ENCODE measurements around the gene TMEM132E.
A peak's percentile ranks its signal among the peaks of the same experiment; 100 is the strongest.
"Not testable (repeated sequence)": the region's sequence is repeated elsewhere in the genome, so short reads cannot be mapped to it uniquely, and the experiment has no call there.

TMEM132E gene, protein sequence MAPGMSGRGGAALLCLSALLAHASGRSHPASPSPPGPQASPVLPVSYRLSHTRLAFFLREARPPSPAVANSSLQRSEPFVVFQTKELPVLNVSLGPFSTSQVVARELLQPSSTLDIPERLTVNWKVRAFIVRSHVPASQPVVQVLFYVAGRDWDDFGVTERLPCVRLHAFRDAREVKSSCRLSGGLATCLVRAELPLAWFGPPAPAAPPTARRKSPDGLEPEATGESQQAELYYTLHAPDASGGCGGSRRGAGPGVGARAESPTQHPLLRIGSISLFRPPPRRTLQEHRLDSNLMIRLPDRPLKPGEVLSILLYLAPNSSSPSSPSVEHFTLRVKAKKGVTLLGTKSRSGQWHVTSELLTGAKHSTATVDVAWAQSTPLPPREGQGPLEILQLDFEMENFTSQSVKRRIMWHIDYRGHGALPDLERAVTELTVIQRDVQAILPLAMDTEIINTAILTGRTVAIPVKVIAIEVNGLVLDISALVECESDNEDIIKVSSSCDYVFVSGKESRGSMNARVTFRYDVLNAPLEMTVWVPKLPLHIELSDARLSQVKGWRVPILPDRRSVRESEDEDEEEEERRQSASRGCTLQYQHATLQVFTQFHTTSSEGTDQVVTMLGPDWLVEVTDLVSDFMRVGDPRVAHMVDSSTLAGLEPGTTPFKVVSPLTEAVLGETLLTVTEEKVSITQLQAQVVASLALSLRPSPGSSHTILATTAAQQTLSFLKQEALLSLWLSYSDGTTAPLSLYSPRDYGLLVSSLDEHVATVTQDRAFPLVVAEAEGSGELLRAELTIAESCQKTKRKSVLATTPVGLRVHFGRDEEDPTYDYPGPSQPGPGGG (N-terminal part only)

GRCh38 chr17:34579017-34579946 lies at the start of gene TMEM132E:
TMEM132E (plus strand) TSS chr17:34579582; CDS start chr17:34581077, 1,495 bp downstream.
- no peak for DNase-seq (ENCODE audit: low read depth)

DNA sequence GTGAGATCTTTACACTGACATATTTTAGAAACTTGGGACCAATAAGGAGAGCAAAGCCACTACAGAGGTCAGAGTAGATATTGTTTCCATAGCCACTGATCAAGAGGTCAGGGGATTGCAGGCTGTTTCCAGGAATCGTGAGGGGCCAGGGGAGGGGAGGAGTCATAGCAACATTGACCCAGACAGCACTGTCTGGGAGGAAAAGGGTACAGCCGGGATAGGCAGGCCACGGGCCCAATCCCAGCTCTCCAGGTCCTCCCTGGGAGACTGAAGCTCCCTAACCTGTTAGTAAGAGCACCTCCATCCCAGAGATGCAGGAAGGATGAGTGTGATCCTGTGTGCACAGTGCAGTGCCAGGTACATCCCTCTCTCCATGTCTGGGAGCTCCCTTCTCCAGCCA lies 48.5 kb upstream of the TMEM132E start:
- DNase-seq (ENCODE audit: low read depth) = no peak

- DNase-seq (ENCODE audit: low read depth) = no peak
Observed at GRCh38 chr17:34532281-34533065, 46.9 kb upstream of the TMEM132E start.

DNA sequence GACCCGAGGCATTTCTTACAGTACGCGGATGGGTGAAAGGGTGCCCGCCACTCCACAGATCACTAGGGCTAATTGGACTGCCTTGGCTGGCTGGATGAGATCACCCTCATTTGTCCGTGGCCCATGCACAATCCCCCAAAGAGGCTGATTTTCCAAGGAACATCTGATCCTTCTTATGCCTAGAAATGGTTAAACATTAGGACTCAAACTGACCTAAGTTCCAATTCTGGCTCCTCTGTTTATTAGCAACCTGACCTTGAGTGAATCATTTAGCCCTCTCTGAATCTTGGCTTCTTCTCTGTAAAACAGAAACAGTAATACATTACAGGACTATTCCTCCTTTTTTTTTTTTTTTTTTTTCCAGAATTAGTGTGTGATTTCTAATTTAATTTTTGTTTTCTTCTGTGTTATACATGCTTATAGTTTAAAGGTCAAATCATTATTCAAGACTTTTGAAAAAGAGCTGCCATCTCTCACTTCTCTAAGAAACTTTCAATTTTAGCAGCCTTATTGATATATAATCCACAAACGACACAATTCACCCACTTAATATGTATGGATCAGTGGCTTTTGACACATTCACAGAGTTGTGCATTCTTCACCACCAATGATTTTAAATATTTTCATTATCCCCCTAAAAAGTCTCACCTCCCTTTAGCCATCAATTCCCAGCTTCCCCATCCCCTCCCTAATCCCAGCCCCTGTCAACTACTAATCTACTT lies 45.4 kb upstream of the TMEM132E start:
- DNase-seq (ENCODE audit: low read depth) = no peak

DNA sequence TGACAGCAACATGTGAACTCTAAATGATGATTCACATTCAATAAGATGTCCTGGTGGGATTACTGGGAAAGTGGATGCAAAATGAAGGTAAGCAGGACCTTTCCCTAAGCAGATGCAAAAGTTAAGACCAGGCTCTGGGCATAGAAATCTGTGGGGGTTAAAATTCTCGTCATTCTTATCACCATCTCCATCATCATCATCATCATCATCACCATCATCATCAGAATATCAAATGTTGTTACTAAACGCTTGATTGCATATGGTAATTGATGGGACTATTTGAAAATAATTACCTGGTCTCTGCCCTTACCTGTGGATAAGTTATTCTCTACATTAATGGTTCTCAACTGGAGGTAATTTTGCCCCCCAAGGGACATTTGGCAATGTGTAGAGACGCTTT lies 41.9 kb upstream of the TMEM132E start:
- no peak for DNase-seq (ENCODE audit: low read depth)

GRCh38 chr17:34538582-34538981 lies 40.8 kb upstream of the TMEM132E start:
- DNase-seq (ENCODE audit: low read depth) = not testable (repeated sequence)

- DNase-seq (ENCODE audit: low read depth) = no peak
Observed at GRCh38 chr17:34539881-34540280, 39.5 kb upstream of the TMEM132E start.

DNA sequence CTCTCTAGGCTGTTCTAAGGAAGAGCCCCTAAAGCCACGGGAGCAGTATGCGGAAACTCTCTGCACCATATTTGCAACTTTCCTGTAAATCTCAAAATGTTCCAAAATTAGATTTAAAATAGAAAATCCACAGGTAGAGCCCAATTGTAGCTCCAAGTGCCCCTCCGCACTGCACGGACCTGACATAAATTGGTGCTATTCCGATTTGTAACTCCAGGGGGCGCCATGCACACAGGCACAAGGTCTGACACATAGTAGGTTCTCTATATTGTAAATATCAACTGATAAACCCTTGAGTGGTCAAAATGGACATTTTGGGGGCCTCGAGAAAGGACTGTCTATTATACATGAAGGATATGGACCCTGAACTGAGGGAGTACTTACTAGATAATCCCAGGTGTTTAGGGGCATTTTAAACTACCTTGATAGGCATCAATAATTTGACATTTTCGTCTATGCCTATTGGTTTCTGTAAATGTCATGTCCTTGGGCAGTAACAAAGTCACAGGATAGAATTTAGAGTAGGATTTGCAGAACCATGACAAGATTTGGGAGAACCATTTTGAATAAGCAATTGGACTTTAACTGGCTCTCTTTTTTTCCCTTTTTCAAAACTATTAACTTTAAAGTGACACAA lies 36.6 kb upstream of the TMEM132E start:
- peak; percentile 32 for DNase-seq (ENCODE audit: low read depth)

DNA sequence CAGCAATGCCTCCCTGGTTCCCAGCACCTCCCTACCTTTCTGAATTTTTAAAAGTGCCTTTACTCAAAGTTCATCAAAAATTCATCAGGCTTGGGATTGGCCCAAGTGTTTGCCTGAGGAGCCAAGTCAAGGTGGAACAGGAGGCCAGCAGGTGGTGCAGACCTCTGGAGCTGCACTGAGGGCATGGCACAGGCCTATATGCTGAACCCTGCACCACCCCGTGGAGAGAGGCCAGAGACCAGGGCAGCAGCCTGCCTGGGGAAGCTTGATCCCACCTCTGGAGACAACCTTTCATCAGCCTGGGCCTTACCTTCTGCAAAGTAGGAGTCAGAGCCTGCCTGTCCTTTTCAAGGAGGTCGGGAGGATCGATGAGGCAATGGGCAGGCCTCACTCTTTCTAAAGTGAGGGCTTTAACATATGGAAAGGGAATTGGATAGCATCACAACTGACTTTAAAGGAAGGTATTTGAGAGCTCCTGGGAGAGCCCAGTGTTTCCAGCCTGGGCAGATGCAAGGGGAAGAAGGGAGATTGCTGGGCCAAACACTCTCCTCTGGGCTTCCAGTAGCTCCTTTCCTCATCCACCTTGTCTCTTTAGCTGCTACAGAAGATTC lies 31.8 kb upstream of the TMEM132E start:
- no peak for DNase-seq (ENCODE audit: low read depth)

GRCh38 chr17:34549966-34550365 lies 29.4 kb upstream of the TMEM132E start:
- no peak for DNase-seq (ENCODE audit: low read depth)

DNA sequence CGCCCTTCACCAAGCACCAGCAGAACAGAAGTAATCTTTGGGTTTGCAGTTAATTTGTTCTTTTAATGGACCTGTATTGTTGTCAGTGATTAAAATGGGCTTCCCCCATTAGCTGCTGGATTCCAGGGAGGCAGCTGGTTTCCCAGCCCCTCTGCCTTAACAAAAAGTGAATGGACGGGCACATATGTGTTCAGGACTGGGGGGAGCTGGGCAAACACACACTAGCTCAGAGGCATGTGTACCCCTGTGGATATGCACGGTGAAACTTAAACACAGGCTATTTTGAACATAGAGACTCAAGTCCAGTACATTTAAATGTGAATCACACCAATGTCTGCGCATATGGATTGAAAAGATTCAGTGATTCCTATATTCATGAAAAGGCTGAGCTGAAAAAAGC lies 25.5 kb upstream of the TMEM132E start:
- no peak for DNase-seq (ENCODE audit: low read depth)

DNA sequence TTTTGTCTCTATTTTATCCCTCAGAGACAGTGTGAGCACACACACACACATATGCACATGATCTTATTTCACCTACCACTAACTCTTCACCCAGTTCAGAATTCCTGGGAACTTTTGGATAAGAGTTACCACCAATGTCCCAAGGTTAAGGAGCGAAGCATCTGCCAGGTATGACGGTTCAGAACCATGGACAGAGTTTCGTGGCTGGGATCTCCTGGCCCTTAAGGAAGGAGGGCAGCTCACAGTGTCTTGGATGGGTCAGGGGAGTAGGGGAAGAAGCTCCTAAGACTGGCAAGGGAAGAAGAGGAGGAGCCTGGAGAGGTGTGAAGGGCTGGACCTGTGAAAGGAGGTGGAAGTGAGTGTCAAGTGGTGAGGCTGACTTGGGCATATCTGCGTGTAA lies 23.0 kb upstream of the TMEM132E start:
- DNase-seq (ENCODE audit: low read depth) = peak; percentile 10

DNA sequence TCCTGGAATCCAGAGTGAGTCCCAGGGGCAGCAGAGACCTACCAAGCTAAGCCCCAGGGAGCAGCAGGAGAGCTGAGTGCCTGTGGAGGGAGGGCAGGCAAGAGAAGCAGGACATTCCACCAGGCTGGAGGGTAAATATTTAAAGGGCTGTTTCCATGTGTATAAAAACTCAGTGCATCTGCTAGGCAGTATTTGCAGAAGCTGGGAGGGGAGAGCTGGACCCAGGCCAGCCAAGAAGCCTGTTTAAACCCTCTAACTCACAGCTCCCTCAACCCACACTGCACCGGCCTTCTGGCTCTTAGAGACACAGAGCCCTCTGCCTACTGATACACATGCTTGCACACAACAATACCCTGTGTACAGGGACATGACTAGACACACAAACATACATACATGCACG lies 22.5 kb upstream of the TMEM132E start:
- no peak for DNase-seq (ENCODE audit: low read depth)

DNA sequence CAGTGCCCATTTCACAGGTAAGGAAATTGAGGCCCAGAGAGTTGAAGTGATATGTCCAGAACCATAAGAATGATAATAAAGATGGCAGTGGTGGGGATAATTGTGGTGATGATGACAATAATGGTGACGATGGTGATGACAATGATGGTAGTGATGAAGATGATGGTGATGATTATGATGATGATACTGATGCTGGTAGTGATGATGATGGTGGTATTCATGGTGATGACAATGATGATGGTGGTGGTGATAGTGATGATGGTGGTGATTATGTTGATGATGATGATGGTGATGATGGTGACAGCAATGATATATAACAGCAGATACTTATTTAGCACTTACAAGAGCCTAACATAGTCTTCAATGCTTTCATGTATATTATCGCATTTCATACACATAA lies 18.1 kb upstream of the TMEM132E start:
- DNase-seq (ENCODE audit: low read depth) = no peak

DNA sequence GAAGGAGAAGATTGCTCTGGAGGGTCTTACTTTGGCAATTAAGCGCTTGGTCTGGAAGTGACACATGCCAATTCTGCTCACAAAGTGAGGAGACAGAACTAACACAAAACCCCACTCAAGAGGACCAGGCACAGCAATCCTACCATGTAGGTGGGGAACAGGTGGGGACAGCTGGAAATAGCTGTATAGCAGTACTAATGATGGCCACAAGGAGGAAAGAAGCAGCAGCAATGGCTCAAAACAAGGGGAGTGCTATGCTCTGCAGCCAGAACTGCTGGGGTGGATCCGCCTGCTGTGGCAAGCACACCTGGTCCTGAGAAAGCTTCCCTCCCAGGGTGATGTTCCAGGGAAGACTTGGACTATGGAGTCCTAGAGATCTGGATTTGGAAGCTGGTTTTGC lies 17.0 kb upstream of the TMEM132E start:
- DNase-seq (ENCODE audit: low read depth) = peak; percentile 26

GRCh38 chr17:34565713-34566112 lies 13.7 kb upstream of the TMEM132E start:
- DNase-seq (ENCODE audit: low read depth) = no peak

- no peak for DNase-seq (ENCODE audit: low read depth)
Observed at GRCh38 chr17:34566201-34566600, 13.2 kb upstream of the TMEM132E start.

GRCh38 chr17:34566873-34567272 lies 12.5 kb upstream of the TMEM132E start:
- no peak for DNase-seq (ENCODE audit: low read depth)

DNA sequence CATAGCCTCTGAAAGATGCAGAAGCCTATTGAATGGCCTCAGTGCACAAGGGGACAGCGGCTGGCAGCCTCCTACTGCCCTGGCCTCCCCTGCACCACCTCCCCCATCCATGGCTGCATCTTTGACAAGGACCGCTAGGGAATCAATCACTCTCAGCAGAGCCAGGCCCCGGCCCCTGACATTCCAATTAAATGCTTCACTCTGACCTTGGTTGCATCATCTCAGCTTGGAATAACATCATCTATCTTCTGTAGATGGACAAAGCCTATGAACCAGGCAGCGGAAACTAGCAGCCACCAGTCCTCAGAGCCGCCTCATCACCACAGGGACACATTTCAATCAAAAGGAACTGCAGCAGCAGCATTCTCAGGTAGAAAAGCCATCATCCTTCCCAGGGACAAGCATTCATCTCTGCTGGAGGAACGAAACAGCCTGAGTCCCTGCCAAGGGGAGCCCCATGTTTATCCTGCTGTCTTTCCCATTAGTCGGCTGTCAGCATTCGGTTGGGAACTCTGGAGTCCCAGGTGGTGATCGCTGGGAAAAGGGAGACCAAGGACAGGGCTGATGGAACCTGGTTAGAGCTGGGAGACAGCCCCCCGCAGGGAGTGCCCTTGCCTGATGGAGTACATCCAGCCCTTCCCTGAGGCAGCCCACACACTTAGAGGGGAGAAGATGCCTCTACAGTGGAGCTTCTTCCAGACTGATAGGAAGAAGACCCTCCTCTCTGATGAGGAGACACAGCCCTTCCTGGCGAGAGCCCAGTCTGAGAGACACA lies 11.5 kb upstream of the TMEM132E start:
- DNase-seq (ENCODE audit: low read depth) = peak; percentile 15
